GM19324 (cell line): ENCODE data around the gene AHRR.

ENCODE experiments used
- ATAC-seq: cut with Tn5 transposase; IDR thresholded peaks from one replicate; pipeline ENCODE4 v1.9.1; 2021; ENCODE audit warnings: mild to moderate bottlenecking, moderate library complexity; ENCODE audit not compliant: unreplicated experiment, low FRiP score

The AHRR gene

GRCh38 chr5:451587-452458, 130.3 kb downstream of the AHRR start:
- ATAC-seq, result no peak

- no peak for ATAC-seq
Measured at GRCh38 chr5:452978-453710, 131.6 kb downstream of the AHRR start.

- ATAC-seq, result no peak
Measured at GRCh38 chr5:453725-454481, 132.4 kb downstream of the AHRR start.

- no peak for ATAC-seq
Measured at GRCh38 chr5:454936-455335, 133.4 kb downstream of the AHRR start.

- ATAC-seq, result no peak
Measured at GRCh38 chr5:455806-456205, 134.3 kb downstream of the AHRR start.

- ATAC-seq, result no peak
Measured at GRCh38 chr5:456351-457194, 135.1 kb downstream of the AHRR start.

GRCh38 chr5:457195-457961, 135.9 kb downstream of the AHRR start:
- no peak for ATAC-seq

- ATAC-seq, result no peak
Measured at GRCh38 chr5:458547-459353, 137.2 kb downstream of the AHRR start.

- no peak for ATAC-seq
Measured at GRCh38 chr5:459562-460272, 138.2 kb downstream of the AHRR start.

GRCh38 chr5:460273-460625, 138.7 kb downstream of the AHRR start:
- ATAC-seq, result no peak

- no peak for ATAC-seq
Measured at GRCh38 chr5:462051-462481, 140.6 kb downstream of the AHRR start.

GRCh38 chr5:463301-463700, 141.8 kb downstream of the AHRR start:
- ATAC-seq, result no peak

- ATAC-seq, result no peak
Measured at GRCh38 chr5:463952-464351, 142.4 kb downstream of the AHRR start.

- no peak for ATAC-seq
Measured at GRCh38 chr5:464446-464842, 142.9 kb downstream of the AHRR start.

- no peak for ATAC-seq
Measured at GRCh38 chr5:464843-465590, 143.5 kb downstream of the AHRR start.

GRCh38 chr5:465591-466403, 144.3 kb downstream of the AHRR start:
- no peak for ATAC-seq
